Head of caudate nucleus (tissue), 42 donors: ENCODE measurements around the gene ZMIZ1.

Experiments used
- DNase-seq, 42 donors: peaks; one replicate each; pipeline versions ENCODE4 v3.0.0 to v3.0.0-alpha.2; 2020 to 2021; ENCODE audit warnings: mixed read lengths in 7 of 42
- intact Hi-C: fragments of 100-400 bp; cut with DNase I; formaldehyde crosslinking; loops from one replicate; pipeline ENCODE4 v1.15.0; 2022

The ZMIZ1 gene

DNA sequence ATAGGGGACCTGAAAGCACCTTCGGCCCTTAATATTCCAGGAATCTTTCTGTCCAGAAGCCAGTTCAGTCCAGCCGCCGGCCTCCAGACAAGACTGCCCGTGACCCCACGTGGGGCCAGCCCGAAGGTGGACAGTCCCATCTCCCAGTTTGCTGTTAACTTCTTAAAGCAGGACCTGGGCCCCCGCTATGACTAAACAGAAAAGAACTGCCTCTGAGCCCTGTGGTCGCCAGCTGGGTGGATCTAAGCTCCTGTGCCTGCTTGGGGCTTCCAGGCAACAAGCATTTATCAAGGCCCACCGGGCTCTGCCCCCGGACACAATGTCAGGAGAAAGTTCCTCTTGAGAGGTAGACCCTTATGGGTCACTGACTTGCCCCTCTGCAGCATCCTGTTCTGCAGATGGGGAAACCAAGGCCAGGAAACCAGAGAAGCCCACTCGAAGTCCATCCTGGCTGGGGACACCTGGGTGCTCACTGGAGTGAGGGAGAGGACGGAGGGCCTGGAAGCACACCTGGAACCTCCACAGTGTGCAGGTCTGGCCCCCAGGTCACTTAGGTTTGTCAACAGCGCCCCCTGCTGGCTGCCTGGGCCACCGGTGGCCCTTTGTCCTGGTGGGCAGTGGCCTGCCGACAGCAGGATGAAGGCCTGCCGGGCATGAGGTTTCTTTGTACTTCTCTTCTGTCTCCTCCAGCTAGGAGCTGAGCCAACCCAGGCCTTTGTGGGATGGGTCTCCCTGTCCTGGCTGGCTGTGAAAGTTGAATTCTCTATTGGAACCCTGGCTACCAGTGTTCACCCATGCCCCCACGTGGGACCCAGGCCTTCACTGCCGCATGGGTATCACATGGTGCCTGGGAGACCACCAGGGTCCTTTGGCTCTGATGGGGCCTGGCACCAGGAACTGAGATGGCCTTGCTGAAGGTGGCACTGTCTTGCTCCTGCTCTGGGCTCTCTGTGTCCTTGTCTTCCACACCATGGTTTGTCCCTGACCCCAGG lies 128.0 kb downstream of the ZMIZ1 start:
- intact Hi-C loops: loop anchor here (5.0 to 10.0 kb wide), 7 partner anchors 124 to 1149 kb away; no protein-coding TSS in a partner anchor
- DNase-seq: peak; percentile 42 to 91 (median 75)

GRCh38 chr10:79197558-79197957 lies 128.8 kb downstream of the ZMIZ1 start:
- intact Hi-C loops: loop anchor here (5.0 to 10.0 kb wide), 7 partner anchors 125 to 1150 kb away; no protein-coding TSS in a partner anchor
- no peak for DNase-seq

DNA sequence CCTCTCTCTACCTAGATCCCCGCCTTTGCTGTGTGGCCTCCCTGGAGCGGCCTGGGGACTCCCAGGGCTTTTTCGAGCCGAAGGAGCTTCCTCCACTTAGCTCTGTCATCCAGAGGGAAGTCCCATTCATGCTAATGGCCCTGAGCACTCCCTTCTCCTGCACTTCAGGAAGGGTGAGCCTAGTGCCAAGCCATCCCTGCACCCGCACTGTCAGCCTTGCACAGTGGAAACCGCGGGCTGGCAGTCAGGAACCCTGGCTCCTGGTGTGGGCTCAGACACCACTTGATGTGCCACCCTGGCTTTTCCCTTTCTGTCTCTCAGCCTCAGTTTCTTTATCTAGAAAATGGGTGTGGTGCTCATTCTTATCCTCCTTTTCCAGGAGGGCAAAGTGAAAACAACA lies 131.6 kb downstream of the ZMIZ1 start:
- no peak for DNase-seq
- intact Hi-C loops: no loop called here

GRCh38 chr10:79201706-79202105 lies 132.9 kb downstream of the ZMIZ1 start:
- DNase-seq: no peak
- intact Hi-C loops: no loop called here

- intact Hi-C loops: no loop called here
- DNase-seq: peak in 20 of 42 donors; percentile 22 to 79 (median 56)
Measured at GRCh38 chr10:79202188-79203013, 133.6 kb downstream of the ZMIZ1 start.

- peak in 25 of 42 donors; percentile 38 to 83 (median 60) for DNase-seq
- intact Hi-C loops: no loop called here
Measured at GRCh38 chr10:79203014-79203644, 134.4 kb downstream of the ZMIZ1 start.

DNA sequence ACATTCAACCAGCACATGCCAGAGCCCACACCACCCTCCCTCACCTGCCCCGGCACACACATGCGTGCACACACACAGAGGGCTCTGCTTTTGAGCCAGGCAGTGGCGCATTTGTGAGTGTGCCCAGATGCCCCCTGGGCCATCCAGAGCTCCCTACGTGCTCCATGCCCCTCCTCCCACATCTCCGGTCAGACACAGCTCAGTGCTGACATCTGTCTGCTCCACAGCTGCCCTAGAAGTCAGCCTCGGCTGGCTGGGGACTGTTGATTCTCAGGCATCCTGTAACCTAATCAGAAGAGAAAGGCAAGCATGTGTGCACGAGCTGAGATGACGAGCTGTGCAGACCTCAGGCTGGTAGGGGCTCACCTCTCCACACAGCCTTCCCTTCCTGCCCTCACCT lies 135.1 kb downstream of the ZMIZ1 start:
- intact Hi-C loops: no loop called here
- DNase-seq: peak in 33 of 42 donors; percentile 25 to 81 (median 59)

GRCh38 chr10:79206300-79207095 lies 137.7 kb downstream of the ZMIZ1 start:
- intact Hi-C loops: no loop called here
- peak in 41 of 42 donors; percentile 34 to 88 (median 73) for DNase-seq

GRCh38 chr10:79207096-79207357 lies 138.3 kb downstream of the ZMIZ1 start:
- no peak for DNase-seq
- intact Hi-C loops: no loop called here

- intact Hi-C loops: no loop called here
- DNase-seq: no peak
Measured at GRCh38 chr10:79207726-79208125, 139.0 kb downstream of the ZMIZ1 start.

GRCh38 chr10:79208251-79208983 lies 139.7 kb downstream of the ZMIZ1 start:
- DNase-seq: no peak
- intact Hi-C loops: no loop called here

GRCh38 chr10:79209340-79209739 lies 140.6 kb downstream of the ZMIZ1 start:
- DNase-seq: no peak
- intact Hi-C loops: no loop called here

GRCh38 chr10:79209831-79210230 lies 141.1 kb downstream of the ZMIZ1 start:
- no peak for DNase-seq
- intact Hi-C loops: no loop called here

- no peak for DNase-seq
- intact Hi-C loops: no loop called here
Measured at GRCh38 chr10:79210672-79211071, 141.9 kb downstream of the ZMIZ1 start.

DNA sequence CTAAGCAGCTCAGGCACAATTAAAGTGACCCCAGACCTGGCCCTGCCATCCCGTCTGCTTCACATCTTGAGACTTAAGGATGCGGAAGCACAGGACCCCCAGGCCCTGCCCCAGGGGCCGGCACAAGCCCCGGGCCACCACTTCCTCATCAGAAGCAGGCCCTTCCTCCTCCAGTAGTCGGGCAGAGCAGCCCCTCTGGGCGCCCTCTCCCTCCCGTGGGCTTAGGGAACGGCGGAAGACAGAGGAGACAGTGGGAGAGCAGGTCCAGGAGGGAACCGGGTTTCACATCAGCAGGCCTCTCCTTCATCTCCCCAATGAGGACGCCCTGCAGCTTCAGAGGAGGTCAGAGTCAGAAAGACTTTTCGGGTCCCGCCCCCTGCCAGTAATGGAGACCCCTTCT lies 142.8 kb downstream of the ZMIZ1 start:
- DNase-seq: no peak
- intact Hi-C loops: no loop called here

DNA sequence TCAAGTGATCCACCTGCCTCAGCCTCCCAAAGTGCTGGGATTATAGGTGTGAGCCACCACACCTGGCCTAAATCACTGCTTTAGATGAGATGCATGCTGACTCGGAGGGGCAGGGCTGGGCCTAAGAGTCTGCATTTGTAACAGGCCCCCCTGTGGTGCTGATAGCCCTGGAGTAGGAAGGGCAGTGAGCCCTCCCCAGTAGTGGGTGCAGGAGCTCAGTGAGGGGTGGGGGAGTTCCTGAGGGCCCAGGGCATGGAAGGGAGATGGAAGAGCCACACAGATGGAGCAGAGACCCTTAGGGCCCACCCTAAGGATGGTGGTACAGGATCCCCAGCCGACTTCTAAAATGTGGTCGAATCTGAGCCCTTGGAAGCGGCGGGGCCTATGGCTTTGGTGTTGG lies 146.8 kb downstream of the ZMIZ1 start:
- intact Hi-C loops: no loop called here

DNA sequence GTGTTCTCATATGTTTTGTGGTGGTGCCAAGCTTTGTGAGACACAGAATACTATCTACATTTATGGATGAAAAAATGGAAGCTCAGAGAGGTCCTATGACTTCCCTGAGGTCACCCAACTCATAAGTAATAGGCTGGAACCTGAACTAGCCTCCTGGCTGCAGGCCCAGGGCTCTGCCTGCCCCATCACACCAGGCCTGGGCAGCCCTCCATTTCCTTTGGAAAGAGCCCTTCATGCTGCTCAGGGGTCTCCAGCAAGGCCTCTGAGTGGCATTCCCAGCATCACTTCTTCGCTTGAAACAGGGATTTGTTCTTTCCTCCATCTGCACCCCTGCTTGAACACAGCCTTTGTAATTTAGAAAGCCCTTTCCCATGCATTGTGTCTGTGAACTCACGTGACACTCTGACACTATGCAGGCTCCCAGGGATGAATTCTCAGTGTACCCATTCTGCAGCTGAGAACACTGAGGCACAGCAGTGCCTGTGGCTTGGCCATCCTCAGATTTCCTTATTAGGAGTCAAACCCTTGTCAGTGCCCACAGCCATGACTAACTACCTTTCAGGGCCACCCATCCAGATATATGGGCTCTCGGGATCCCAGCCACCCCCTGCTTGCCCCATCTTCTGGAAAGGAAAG lies 150.7 kb downstream of the ZMIZ1 start:
- peak in 1 of 42 donors; percentile 40 for DNase-seq
- intact Hi-C loops: no loop called here

More for the DNA sequence above, 146.8 kb downstream of the ZMIZ1 start:
- DNase-seq: no peak
